H1 (cell line): ENCODE data around the gene GLRA1.

Experiments used
- EP300 ChIP-seq, 2 experiments: IDR thresholded peaks; 1 replicate in 1 of 2; 2 replicates in 1 of 2; pipeline ENCODE4 v1.6.1; 2011 to 2012; ENCODE audit warnings: low read depth in 2 of 2, low read length in 2 of 2, mild to moderate bottlenecking in 2 of 2, borderline replicate concordance in 1 of 2, inconsistent platforms in 1 of 2, moderate library complexity in 1 of 2
- EZH2 ChIP-seq: fragments of 200-600 bp; sonication (generic); IDR thresholded peaks from 2 replicates; pipeline ENCODE4 v1.7.1; 2012; ENCODE audit warnings: low read depth, mild to moderate bottlenecking, moderate library complexity, low read length, inconsistent platforms; ENCODE audit not compliant: severe bottlenecking
- POLR2A ChIP-seq, 2 experiments: IDR thresholded peaks; 1 replicate in 1 of 2; 2 replicates in 1 of 2; pipeline ENCODE4 v1.6.1; 2011; ENCODE audit warnings: low read depth in 2 of 2, low read length in 2 of 2, mild to moderate bottlenecking in 2 of 2; ENCODE audit errors: control extremely low read depth in 1 of 2
- RAD21 ChIP-seq, 2 experiments: IDR thresholded peaks in 1 of 2; conservative IDR thresholded peaks in 1 of 2; 2 replicates each; pipeline ENCODE4 v1.6.1; 2011; ENCODE audit warnings: low read depth in 2 of 2, low read length in 2 of 2, improper control_type of control experiment in 1 of 2, inconsistent platforms in 1 of 2, mild to moderate bottlenecking in 1 of 2, moderate library complexity in 1 of 2
- SIN3A ChIP-seq, 2 experiments: IDR thresholded peaks in 1 of 2; conservative IDR thresholded peaks in 1 of 2; 2 replicates each; pipeline ENCODE4 v1.6.1; 2011 to 2012; ENCODE audit warnings: low read length in 2 of 2, improper control_type of control experiment in 1 of 2, low read depth in 1 of 2, mild to moderate bottlenecking in 1 of 2
- TF ChIP-seq, protein P1 (sequence below), 3 experiments: IDR thresholded peaks; 1 replicate in 2 of 3; 2 replicates in 1 of 3; pipeline versions ENCODE4 v1.5.1 to v1.6.1; 2011; ENCODE audit warnings: low read length in 3 of 3, mild to moderate bottlenecking in 3 of 3, inconsistent platforms in 2 of 3, low read depth in 1 of 3, moderate library complexity in 1 of 3; ENCODE audit not compliant: insufficient read depth in 1 of 3; ENCODE audit errors: control extremely low read depth in 1 of 3

DNA sequence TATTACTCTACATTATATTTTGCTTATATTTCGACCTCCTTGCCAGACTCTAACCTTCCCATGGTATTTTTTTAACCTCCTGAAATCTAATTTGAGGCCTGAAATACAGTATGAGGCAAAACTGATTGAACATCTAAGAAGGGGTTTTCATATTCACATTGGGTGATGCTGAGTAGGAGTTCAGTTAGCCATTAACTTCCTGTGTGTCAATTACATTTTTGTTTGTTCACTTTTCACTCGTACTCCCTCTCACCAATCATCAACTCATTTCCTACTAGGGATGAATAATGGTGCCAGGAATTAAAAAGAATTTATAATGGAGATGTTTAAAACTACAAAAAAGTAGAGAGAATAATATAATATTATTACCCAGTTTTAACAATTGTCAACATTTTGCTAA is 27.6 kb upstream of the GLRA1 start:
- no peak for TF ChIP-seq SIN3A (conservative IDR thresholded peaks at IDR 0.05 in 1 of 2, IDR thresholded peaks at IDR 0.05 in 1 of 2; ENCODE audit: low read depth in 1 of 2, low read length in 2 of 2)
- no peak for TF ChIP-seq POLR2A (IDR thresholded peaks at IDR 0.05; ENCODE audit: control extremely low read depth in 1 of 2, low read depth in 2 of 2, low read length in 2 of 2)
- no peak for TF ChIP-seq EP300 (IDR thresholded peaks at IDR 0.05; ENCODE audit: borderline replicate concordance in 1 of 2, low read depth in 2 of 2, low read length in 2 of 2)
- no peak for TF ChIP-seq RAD21 (IDR thresholded peaks at IDR 0.05 in 1 of 2, conservative IDR thresholded peaks at IDR 0.05 in 1 of 2; ENCODE audit: low read depth in 2 of 2, low read length in 2 of 2)
- TF ChIP-seq, protein P1, sequence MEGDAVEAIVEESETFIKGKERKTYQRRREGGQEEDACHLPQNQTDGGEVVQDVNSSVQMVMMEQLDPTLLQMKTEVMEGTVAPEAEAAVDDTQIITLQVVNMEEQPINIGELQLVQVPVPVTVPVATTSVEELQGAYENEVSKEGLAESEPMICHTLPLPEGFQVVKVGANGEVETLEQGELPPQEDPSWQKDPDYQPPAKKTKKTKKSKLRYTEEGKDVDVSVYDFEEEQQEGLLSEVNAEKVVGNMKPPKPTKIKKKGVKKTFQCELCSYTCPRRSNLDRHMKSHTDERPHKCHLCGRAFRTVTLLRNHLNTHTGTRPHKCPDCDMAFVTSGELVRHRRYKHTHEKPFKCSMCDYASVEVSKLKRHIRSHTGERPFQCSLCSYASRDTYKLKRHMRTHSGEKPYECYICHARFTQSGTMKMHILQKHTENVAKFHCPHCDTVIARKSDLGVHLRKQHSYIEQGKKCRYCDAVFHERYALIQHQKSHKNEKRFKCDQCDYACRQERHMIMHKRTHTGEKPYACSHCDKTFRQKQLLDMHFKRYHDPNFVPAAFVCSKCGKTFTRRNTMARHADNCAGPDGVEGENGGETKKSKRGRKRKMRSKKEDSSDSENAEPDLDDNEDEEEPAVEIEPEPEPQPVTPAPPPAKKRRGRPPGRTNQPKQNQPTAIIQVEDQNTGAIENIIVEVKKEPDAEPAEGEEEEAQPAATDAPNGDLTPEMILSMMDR (IDR thresholded peaks at IDR 0.05; ENCODE audit: control extremely low read depth in 1 of 3, insufficient read depth in 1 of 3, low read depth in 1 of 3, low read length in 3 of 3) = no peak
- TF ChIP-seq EZH2 = no peak
